ENCODE results near the gene PHF12. TPM values are rescaled to one million over a fixed set of nuclear protein-coding genes. Genes with fewer than 3 reads are reported as not detected.
A peak's percentile ranks its signal among the peaks of the same experiment; 100 is the strongest.

The PHF12 gene
- 56.1 TPM for total RNA-seq (ENCODE audit: unreplicated experiment)
- long read RNA-seq, partial matches to known transcripts: 0 of 3 reads
- long read RNA-seq, other reads (novel, unspliced or antisense): 3 of 3 reads

GRCh38 chr17:28951428-28951990 is at the start of gene PHF12:
TSS of gene PHF12 (minus strand) at chr17:28951518. CDS start at chr17:28950960, 558 bp downstream.
- TF ChIP-seq CTCF (IDR thresholded peaks at IDR 0.05; ENCODE audit: unreplicated experiment): no peak
- DNase-seq (ENCODE audit: low spot score): peak; percentile 98
- Mint-ChIP-seq H3K9me3 (ENCODE audit: unreplicated experiment) (no peaks in the 10 kb centered on the region), H3K4me1 (ENCODE audit: unreplicated experiment) (peaks cover 11% of the 10 kb centered on the region), H3K4me3 (ENCODE audit: unreplicated experiment) (peak within 1 kb of the TSS; percentile 94), H3K27ac (ENCODE audit: unreplicated experiment) (no peak within 1 kb of the TSS), H3K36me3 (ENCODE audit: low read depth, unreplicated experiment) (peaks cover 18% of the 10 kb centered on the region), H3K27me3 (ENCODE audit: unreplicated experiment) (peaks cover 2% of the 10 kb centered on the region)

GRCh38 chr17:29000973-29001372 is 49.7 kb upstream of the PHF12 start:
- Mint-ChIP-seq H3K27me3 (ENCODE audit: unreplicated experiment) (peaks cover 26% of the 10 kb centered on the region), H3K9me3 (ENCODE audit: unreplicated experiment) (no peaks in the 10 kb centered on the region), H3K27ac (ENCODE audit: unreplicated experiment) (no peak overlapping the region)

GRCh38 chr17:28999206-28999605 is 47.9 kb upstream of the PHF12 start:
- Mint-ChIP-seq H3K9me3 (ENCODE audit: unreplicated experiment) (no peaks in the 10 kb centered on the region), H3K36me3 (ENCODE audit: low read depth, unreplicated experiment) (no peaks in the 10 kb centered on the region), H3K27me3 (ENCODE audit: unreplicated experiment) (peaks cover 21% of the 10 kb centered on the region), H3K4me3 (ENCODE audit: unreplicated experiment) (no peak overlapping the region), H3K27ac (ENCODE audit: unreplicated experiment) (no peak overlapping the region), H3K4me1 (ENCODE audit: unreplicated experiment) (peaks cover 5% of the 10 kb centered on the region)
- DNase-seq (ENCODE audit: low spot score): no peak
- no peak for TF ChIP-seq CTCF (IDR thresholded peaks at IDR 0.05; ENCODE audit: unreplicated experiment)

More at GRCh38 chr17:29000973-29001372, 49.7 kb upstream of the PHF12 start:
- no peak overlapping the region for H3K4me3 Mint-ChIP-seq (ENCODE audit: unreplicated experiment)
- peaks cover 5% of the 10 kb centered on the region for H3K4me1 Mint-ChIP-seq (ENCODE audit: unreplicated experiment)
- TF ChIP-seq CTCF (IDR thresholded peaks at IDR 0.05; ENCODE audit: unreplicated experiment): no peak
- no peaks in the 10 kb centered on the region for H3K36me3 Mint-ChIP-seq (ENCODE audit: low read depth, unreplicated experiment)
- no peak for DNase-seq (ENCODE audit: low spot score)

GRCh38 chr17:28997806-28998205 is 46.5 kb upstream of the PHF12 start:
- Mint-ChIP-seq H3K9me3 (ENCODE audit: unreplicated experiment) (no peaks in the 10 kb centered on the region), H3K4me3 (ENCODE audit: unreplicated experiment) (no peak overlapping the region), H3K36me3 (ENCODE audit: low read depth, unreplicated experiment) (no peaks in the 10 kb centered on the region), H3K27me3 (ENCODE audit: unreplicated experiment) (peaks cover 19% of the 10 kb centered on the region), H3K4me1 (ENCODE audit: unreplicated experiment) (peaks cover 5% of the 10 kb centered on the region), H3K27ac (ENCODE audit: unreplicated experiment) (no peak overlapping the region)
- DNase-seq (ENCODE audit: low spot score): no peak
- no peak for TF ChIP-seq CTCF (IDR thresholded peaks at IDR 0.05; ENCODE audit: unreplicated experiment)

- H3K9me3 Mint-ChIP-seq (ENCODE audit: unreplicated experiment): no peaks in the 10 kb centered on the region
- no peak for TF ChIP-seq CTCF (IDR thresholded peaks at IDR 0.05; ENCODE audit: unreplicated experiment)
- no peaks in the 10 kb centered on the region for H3K36me3 Mint-ChIP-seq (ENCODE audit: low read depth, unreplicated experiment)
- H3K4me3 Mint-ChIP-seq (ENCODE audit: unreplicated experiment): no peak overlapping the region
- no peak overlapping the region for H3K27ac Mint-ChIP-seq (ENCODE audit: unreplicated experiment)
- H3K27me3 Mint-ChIP-seq (ENCODE audit: unreplicated experiment): peaks cover 18% of the 10 kb centered on the region
- DNase-seq (ENCODE audit: low spot score): no peak
- peaks cover 5% of the 10 kb centered on the region for H3K4me1 Mint-ChIP-seq (ENCODE audit: unreplicated experiment)
These were observed 45.3 kb upstream of the PHF12 start for GRCh38 chr17:28996554-28997096.

Measured in endothelial cell (in vitro differentiated cells).